ENCODE measurements around the gene IFITM2.
A peak's percentile ranks its signal among the peaks of the same experiment; 100 is the strongest.

IFITM2 gene

GRCh38 chr11:290621-291231 is 16.9 kb upstream of the IFITM2 start:
- Histone ChIP-seq H3K14ac (ENCODE audit: low read length in 2 of 2) (peak overlapping the region in 1 of 2 experiments; percentile 26), H2BK12ac (ENCODE audit: low read length in 2 of 2) (peak overlapping the region in 1 of 2 experiments; percentile 15), H4K91ac (ENCODE audit: low read length) (peak overlapping the region; percentile 31), H3K4me1 (ENCODE audit: control insufficient read depth, insufficient read depth, low read depth, low read length) (peaks cover 37% of the 10 kb centered on the region), H3K4ac (ENCODE audit: low read depth in 1 of 2, low read length in 2 of 2) (peak overlapping the region in 1 of 2 experiments; percentile 27), H2AFZ (ENCODE audit: low read depth, low read length) (no peak overlapping the region), H2BK120ac (ENCODE audit: low read depth, low read length) (no peak overlapping the region), H3K9ac (ENCODE audit: low read length) (no peak overlapping the region), H3K23ac (ENCODE audit: low read length in 2 of 2) (no peak overlapping the region), H2BK5ac (ENCODE audit: low read depth, low read length, poor library complexity, severe bottlenecking) (no peak overlapping the region), H3K36me3 (ENCODE audit: control insufficient read depth in 1 of 2, insufficient read depth in 2 of 2, low read depth in 1 of 2, low read length in 2 of 2) (peaks cover 0 to 55% of the 10 kb centered on the region in 2 experiments), H3K9me3 (ENCODE audit: control insufficient read depth, low read length) (no peaks in the 10 kb centered on the region), H3K18ac (ENCODE audit: low read depth in 1 of 2, low read length in 2 of 2) (no peak overlapping the region), H3K27me3 (ENCODE audit: control insufficient read depth in 1 of 2, insufficient read depth in 1 of 2, low read length in 2 of 2) (peaks cover 11 to 34% of the 10 kb centered on the region in 2 experiments), H2BK15ac (ENCODE audit: low read depth, poor library complexity, severe bottlenecking) (no peak overlapping the region), H3K27ac (ENCODE audit: low read length, poor library complexity, severe bottlenecking) (no peak overlapping the region), H3K79me1 (replicated peaks; ENCODE audit: low read length, poor library complexity, severe bottlenecking) (peaks cover 9% of the 10 kb centered on the region), H4K8ac (ENCODE audit: low read length) (peak overlapping the region; percentile 51), H3K4me2 (ENCODE audit: low read length, poor library complexity, severe bottlenecking) (no peak overlapping the region), H3K4me3 (ENCODE audit: insufficient read depth in 1 of 2, low read depth in 1 of 2, low read length in 2 of 2) (no peak overlapping the region), H2AK5ac (ENCODE audit: low read length, severe bottlenecking) (no peak overlapping the region)
- WGBS, result 95% methylated on average over 12 of the region's 13 CpGs
- no peak for DNase-seq

GRCh38 chr11:291281-292210 is 16.1 kb upstream of the IFITM2 start:
- peaks cover 0 to 59% of the 10 kb centered on the region in 2 experiments for H3K36me3 ChIP-seq (ENCODE audit: control insufficient read depth in 1 of 2, insufficient read depth in 2 of 2, low read depth in 1 of 2, low read length in 2 of 2)
- no peak overlapping the region for H3K27ac ChIP-seq (ENCODE audit: low read length, poor library complexity, severe bottlenecking)
- peaks cover 11 to 34% of the 10 kb centered on the region in 2 experiments for H3K27me3 ChIP-seq (ENCODE audit: control insufficient read depth in 1 of 2, insufficient read depth in 1 of 2, low read length in 2 of 2)
- no peak overlapping the region for H3K4me2 ChIP-seq (ENCODE audit: low read length, poor library complexity, severe bottlenecking)
- H3K23ac ChIP-seq (ENCODE audit: low read length in 2 of 2), result no peak overlapping the region
- no peak overlapping the region for H2BK15ac ChIP-seq (ENCODE audit: low read depth, poor library complexity, severe bottlenecking)
- H3K4me3 ChIP-seq (ENCODE audit: insufficient read depth in 1 of 2, low read depth in 1 of 2, low read length in 2 of 2), result peak overlapping the region in 1 of 2 experiments; percentile 32
- H2AK5ac ChIP-seq (ENCODE audit: low read length, severe bottlenecking), result no peak overlapping the region
- H3K4me1 ChIP-seq (ENCODE audit: control insufficient read depth, insufficient read depth, low read depth, low read length), result peaks cover 39% of the 10 kb centered on the region
- peaks cover 9% of the 10 kb centered on the region for H3K79me1 ChIP-seq (replicated peaks; ENCODE audit: low read length, poor library complexity, severe bottlenecking)
- H3K18ac ChIP-seq (ENCODE audit: low read depth in 1 of 2, low read length in 2 of 2), result no peak overlapping the region
- H3K4ac ChIP-seq (ENCODE audit: low read depth in 1 of 2, low read length in 2 of 2), result no peak overlapping the region
- no peaks in the 10 kb centered on the region for H3K9me3 ChIP-seq (ENCODE audit: control insufficient read depth, low read length)
- H2BK5ac ChIP-seq (ENCODE audit: low read depth, low read length, poor library complexity, severe bottlenecking), result no peak overlapping the region
- no peak overlapping the region for H4K8ac ChIP-seq (ENCODE audit: low read length)
- no peak overlapping the region for H4K91ac ChIP-seq (ENCODE audit: low read length)
- H3K14ac ChIP-seq (ENCODE audit: low read length in 2 of 2), result no peak overlapping the region
- 85% methylated on average over 44 of the region's 44 CpGs for WGBS
- no peak overlapping the region for H2BK120ac ChIP-seq (ENCODE audit: low read depth, low read length)
- no peak for DNase-seq
- H2BK12ac ChIP-seq (ENCODE audit: low read length in 2 of 2), result no peak overlapping the region
- H2AFZ ChIP-seq (ENCODE audit: low read depth, low read length), result no peak overlapping the region
- H3K9ac ChIP-seq (ENCODE audit: low read length), result no peak overlapping the region

DNA sequence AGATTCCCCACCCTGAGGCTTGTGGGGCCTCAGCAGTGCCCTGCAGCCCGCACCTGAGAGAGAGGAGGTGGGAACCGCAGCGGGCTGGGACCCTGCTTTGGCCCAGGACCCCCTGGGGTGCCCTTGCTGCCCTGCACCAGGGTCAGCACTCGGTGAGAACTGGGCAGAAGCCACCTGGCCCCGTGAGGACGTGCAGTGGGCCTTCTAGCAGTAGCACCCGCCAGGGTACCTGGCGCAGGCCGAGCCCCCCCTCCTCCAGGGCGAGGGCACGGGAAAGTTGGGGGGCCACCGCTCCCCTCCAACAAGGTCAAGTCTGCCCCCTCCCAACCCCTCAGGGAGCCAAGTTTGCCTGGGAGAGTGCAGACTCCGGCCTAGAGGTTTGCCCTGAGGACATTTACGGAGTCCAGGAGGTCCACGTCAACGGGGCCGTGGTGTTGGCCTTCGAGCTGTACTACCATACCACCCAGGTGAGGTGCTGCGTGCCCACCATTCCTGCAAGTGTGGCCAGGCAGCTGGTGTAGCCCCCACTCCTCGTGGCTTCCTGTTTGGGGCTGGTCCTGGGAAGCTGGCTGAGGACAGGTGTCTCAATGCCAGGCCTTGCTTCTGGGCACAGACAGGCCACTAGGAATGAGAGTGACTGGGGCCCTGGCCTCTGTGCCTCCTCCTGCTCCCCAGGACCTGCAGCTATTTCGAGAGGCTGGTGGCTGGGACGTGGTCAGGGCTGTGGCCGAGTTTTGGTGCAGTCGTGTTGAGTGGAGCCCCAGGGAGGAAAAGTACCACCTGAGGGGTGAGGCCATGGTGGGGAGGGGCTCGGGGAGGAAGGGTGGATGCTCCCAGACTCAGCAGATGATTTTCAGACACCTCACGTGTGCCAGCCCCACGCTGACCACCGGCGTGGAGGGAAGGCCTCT is 15.2 kb upstream of the IFITM2 start:
- 97% methylated on average over 29 of the region's 29 CpGs for WGBS
- H3K4me1 ChIP-seq (ENCODE audit: control insufficient read depth, insufficient read depth, low read depth, low read length), result peaks cover 39% of the 10 kb centered on the region

More for the DNA sequence above, 15.2 kb upstream of the IFITM2 start:
- H3K4me2 ChIP-seq (ENCODE audit: low read length, poor library complexity, severe bottlenecking), result no peak overlapping the region
- H3K14ac ChIP-seq (ENCODE audit: low read length in 2 of 2), result no peak overlapping the region
- no peak overlapping the region for H3K4ac ChIP-seq (ENCODE audit: low read depth in 1 of 2, low read length in 2 of 2)
- H3K36me3 ChIP-seq (ENCODE audit: control insufficient read depth in 1 of 2, insufficient read depth in 2 of 2, low read depth in 1 of 2, low read length in 2 of 2), result peaks cover 0 to 59% of the 10 kb centered on the region in 2 experiments
- no peak overlapping the region for H3K4me3 ChIP-seq (ENCODE audit: insufficient read depth in 1 of 2, low read depth in 1 of 2, low read length in 2 of 2)
- H3K27ac ChIP-seq (ENCODE audit: low read length, poor library complexity, severe bottlenecking), result no peak overlapping the region
- no peak overlapping the region for H3K18ac ChIP-seq (ENCODE audit: low read depth in 1 of 2, low read length in 2 of 2)
- H4K91ac ChIP-seq (ENCODE audit: low read length), result no peak overlapping the region
- no peak overlapping the region for H2BK12ac ChIP-seq (ENCODE audit: low read length in 2 of 2)
- no peak overlapping the region for H2BK120ac ChIP-seq (ENCODE audit: low read depth, low read length)
- DNase-seq, result no peak
- no peak overlapping the region for H3K23ac ChIP-seq (ENCODE audit: low read length in 2 of 2)
- H2AK5ac ChIP-seq (ENCODE audit: low read length, severe bottlenecking), result no peak overlapping the region
- H3K27me3 ChIP-seq (ENCODE audit: control insufficient read depth in 1 of 2, insufficient read depth in 1 of 2, low read length in 2 of 2), result peaks cover 6 to 34% of the 10 kb centered on the region in 2 experiments
- no peak overlapping the region for H2BK15ac ChIP-seq (ENCODE audit: low read depth, poor library complexity, severe bottlenecking)
- H3K79me1 ChIP-seq (replicated peaks; ENCODE audit: low read length, poor library complexity, severe bottlenecking), result peaks cover 9% of the 10 kb centered on the region
- H2BK5ac ChIP-seq (ENCODE audit: low read depth, low read length, poor library complexity, severe bottlenecking), result no peak overlapping the region
- no peak overlapping the region for H4K8ac ChIP-seq (ENCODE audit: low read length)
- no peaks in the 10 kb centered on the region for H3K9me3 ChIP-seq (ENCODE audit: control insufficient read depth, low read length)
- H2AFZ ChIP-seq (ENCODE audit: low read depth, low read length), result no peak overlapping the region
- no peak overlapping the region for H3K9ac ChIP-seq (ENCODE audit: low read length)
